ENCODE data around the gene BLVRA.
"Not testable (repeated sequence)": the region's sequence is repeated elsewhere in the genome, so short reads cannot be mapped to it uniquely, and the experiment has no call there.

GRCh38 chr7:43734575-43735332 lies 23.7 kb upstream of the BLVRA start:
- not testable (repeated sequence) for TF ChIP-seq CTCF, POLR2A, POLR2AphosphoS5 (IDR thresholded peaks at IDR 0.05)

All from upper lobe of left lung (tissue), 4 donors.